Lower lobe of right lung (tissue), 2 donors: Measurements from ENCODE around the gene OPTC. TPM values are rescaled to one million over a fixed set of nuclear protein-coding genes. Genes with fewer than 3 reads are reported as not detected.

Source experiments
- ATAC-seq, 2 donors: fragments of 200-7000 bp; cut with Tn5 transposase; one replicate each; pipeline ENCODE4 v1.9.1; 2020 to 2022; ENCODE audit warnings: mild to moderate bottlenecking in 2 of 2, moderate library complexity in 2 of 2
- DNase-seq: peaks from one replicate; pipeline ENCODE4 v3.0.0-alpha.2; 2020
- H3K27ac ChIP-seq: fragments of 200-600 bp; one replicate; pipeline ENCODE4 v1.8.0; 2022
- H3K27me3 ChIP-seq: fragments of 200-600 bp; one replicate; pipeline ENCODE4 v1.8.0; 2022; ENCODE audit warnings: low read depth
- H3K36me3 ChIP-seq: fragments of 200-600 bp; one replicate; pipeline ENCODE4 v1.8.0; 2022; ENCODE audit warnings: mild to moderate bottlenecking
- H3K4me1 ChIP-seq: fragments of 200-600 bp; one replicate; pipeline ENCODE4 v1.8.0; 2022
- H3K4me3 ChIP-seq: fragments of 200-600 bp; one replicate; pipeline ENCODE4 v1.8.0; 2022; ENCODE audit warnings: mild to moderate bottlenecking
- H3K9me3 ChIP-seq: fragments of 200-600 bp; one replicate; pipeline ENCODE4 v1.8.0; 2022
- intact Hi-C: fragments of 100-400 bp; cut with DNase I; formaldehyde crosslinking; loops from one replicate; pipeline ENCODE4 v1.11.0; 2022
- total RNA-seq: library from RNA; stranded (reverse); fragmentation: NEBNext Ultra II Directional; extraction: Animal tissue kit (Norgen Biotek cat#: 25700); gene quantifications from one replicate; pipeline ENCODE4 v1.2.1, GENCODE V29; 2021
- TF ChIP-seq, protein P1 (sequence below): fragments of 200-600 bp; IDR thresholded peaks from one replicate; pipeline ENCODE4 v1.8.0; 2022; ENCODE audit warnings: antibody characterized with exemption, mild to moderate bottlenecking
- donor health status: DM: no; HTN: yes; CAD: no; lungs with severe emphysema.

The OPTC gene
- total RNA-seq, 1 donor from 2014 or later = not detected

DNA sequence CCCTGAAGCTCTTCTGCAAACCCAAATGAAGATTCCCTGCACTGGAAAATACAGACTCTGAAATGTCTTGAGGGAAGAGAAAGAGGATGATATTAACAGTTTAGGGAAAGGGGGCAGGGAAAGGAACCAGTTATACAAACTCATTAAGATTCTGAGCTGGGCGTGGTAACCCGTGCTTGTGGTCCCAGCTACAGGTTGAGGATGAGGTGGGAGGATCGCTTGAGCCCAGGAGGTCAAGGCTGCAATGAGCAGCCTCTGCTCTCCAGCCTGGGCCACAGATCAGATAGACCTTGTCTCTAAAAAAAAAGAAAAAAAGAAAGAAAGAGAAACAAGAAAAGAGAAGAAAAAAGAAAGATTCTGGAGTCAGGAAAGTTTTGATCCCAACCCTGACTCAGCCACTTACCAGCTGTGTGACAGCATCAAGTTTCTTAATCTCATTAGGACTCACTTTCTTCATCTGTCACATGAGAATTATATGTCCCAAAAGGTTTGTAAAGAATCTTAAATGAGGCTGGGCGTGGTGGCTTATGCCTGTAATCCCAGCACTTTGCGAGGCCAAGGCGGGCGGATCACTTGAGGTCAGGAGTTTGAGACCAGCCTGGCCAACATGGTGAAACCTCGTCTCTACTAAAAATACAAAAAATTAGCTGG, 53.9 kb downstream of the OPTC start:
- no peaks in the 10 kb centered on the region for H3K4me1 ChIP-seq
- ATAC-seq = no peak
- intact Hi-C loops = no loop called here
- TF ChIP-seq, protein P1, sequence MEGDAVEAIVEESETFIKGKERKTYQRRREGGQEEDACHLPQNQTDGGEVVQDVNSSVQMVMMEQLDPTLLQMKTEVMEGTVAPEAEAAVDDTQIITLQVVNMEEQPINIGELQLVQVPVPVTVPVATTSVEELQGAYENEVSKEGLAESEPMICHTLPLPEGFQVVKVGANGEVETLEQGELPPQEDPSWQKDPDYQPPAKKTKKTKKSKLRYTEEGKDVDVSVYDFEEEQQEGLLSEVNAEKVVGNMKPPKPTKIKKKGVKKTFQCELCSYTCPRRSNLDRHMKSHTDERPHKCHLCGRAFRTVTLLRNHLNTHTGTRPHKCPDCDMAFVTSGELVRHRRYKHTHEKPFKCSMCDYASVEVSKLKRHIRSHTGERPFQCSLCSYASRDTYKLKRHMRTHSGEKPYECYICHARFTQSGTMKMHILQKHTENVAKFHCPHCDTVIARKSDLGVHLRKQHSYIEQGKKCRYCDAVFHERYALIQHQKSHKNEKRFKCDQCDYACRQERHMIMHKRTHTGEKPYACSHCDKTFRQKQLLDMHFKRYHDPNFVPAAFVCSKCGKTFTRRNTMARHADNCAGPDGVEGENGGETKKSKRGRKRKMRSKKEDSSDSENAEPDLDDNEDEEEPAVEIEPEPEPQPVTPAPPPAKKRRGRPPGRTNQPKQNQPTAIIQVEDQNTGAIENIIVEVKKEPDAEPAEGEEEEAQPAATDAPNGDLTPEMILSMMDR = no peak
- no peak for DNase-seq
- H3K36me3 ChIP-seq = no peaks in the 10 kb centered on the region
- H3K27ac ChIP-seq = no peak overlapping the region
- no peaks in the 10 kb centered on the region for H3K27me3 ChIP-seq
- no peak overlapping the region for H3K4me3 ChIP-seq
- no peaks in the 10 kb centered on the region for H3K9me3 ChIP-seq

DNA sequence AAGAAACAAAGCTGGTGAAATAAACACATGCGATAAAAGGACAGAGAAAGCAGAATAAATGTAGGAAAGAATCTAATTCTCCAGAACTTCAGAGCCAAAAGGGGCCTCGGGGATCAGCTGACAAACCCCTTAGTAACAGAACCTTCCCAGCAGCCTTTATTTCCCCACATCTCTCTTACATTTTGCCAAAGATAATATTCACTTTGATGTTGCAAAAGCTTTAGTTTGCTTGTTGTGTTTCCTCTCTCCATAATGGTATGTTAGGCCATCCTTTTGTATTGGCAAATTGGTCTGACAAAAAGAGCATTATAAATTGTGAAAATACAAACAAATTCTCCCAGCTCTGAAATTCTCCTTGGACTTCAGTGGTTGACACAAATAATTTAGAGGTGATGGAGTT, 54.9 kb downstream of the OPTC start:
- ATAC-seq = no peak
- no peak overlapping the region for H3K4me3 ChIP-seq
- DNase-seq = no peak
- no peak overlapping the region for H3K27ac ChIP-seq
- H3K36me3 ChIP-seq = no peaks in the 10 kb centered on the region
- no peaks in the 10 kb centered on the region for H3K4me1 ChIP-seq
- intact Hi-C loops = no loop called here
- TF ChIP-seq, protein P1 = no peak
- H3K9me3 ChIP-seq = no peaks in the 10 kb centered on the region
- no peaks in the 10 kb centered on the region for H3K27me3 ChIP-seq

GRCh38 chr1:203549309-203549708, 55.4 kb downstream of the OPTC start:
- Histone ChIP-seq H3K9me3 (no peaks in the 10 kb centered on the region), H3K27ac (no peak overlapping the region), H3K4me1 (no peaks in the 10 kb centered on the region), H3K36me3 (no peaks in the 10 kb centered on the region), H3K4me3 (no peak overlapping the region), H3K27me3 (no peaks in the 10 kb centered on the region)
- DNase-seq = no peak
- intact Hi-C loops = no loop called here
- TF ChIP-seq, protein P1 = no peak
- ATAC-seq = no peak

- intact Hi-C loops = no loop called here
- Histone ChIP-seq H3K9me3 (no peaks in the 10 kb centered on the region), H3K27ac (no peak overlapping the region), H3K4me3 (no peak overlapping the region), H3K27me3 (no peaks in the 10 kb centered on the region), H3K36me3 (no peaks in the 10 kb centered on the region), H3K4me1 (peaks cover 7% of the 10 kb centered on the region)
- ATAC-seq (no peak), DNase-seq (no peak)
- TF ChIP-seq, protein P1 = no peak
Observed at GRCh38 chr1:203550846-203551245, 56.9 kb downstream of the OPTC start.

DNA sequence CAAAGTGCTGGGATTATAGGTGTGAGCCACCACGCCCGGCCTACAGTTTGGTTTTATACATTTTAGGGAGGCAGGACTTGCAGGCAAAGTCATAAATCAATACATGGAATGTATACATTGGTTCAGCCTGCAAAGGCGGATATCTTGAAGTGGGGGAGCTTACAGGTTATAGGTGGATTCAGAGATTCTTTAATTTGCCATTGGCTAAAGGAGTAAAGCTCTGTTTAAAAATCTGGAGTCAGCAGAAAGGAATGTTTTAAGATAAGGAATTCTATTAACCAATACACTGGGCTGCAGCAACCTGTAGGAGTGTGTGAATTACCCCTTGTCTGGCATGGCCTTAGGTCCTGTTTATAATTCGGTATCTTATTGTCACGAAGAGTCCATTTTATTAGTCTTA, 57.6 kb downstream of the OPTC start:
- Histone ChIP-seq H3K4me3 (no peak overlapping the region), H3K36me3 (no peaks in the 10 kb centered on the region), H3K27ac (no peak overlapping the region), H3K9me3 (no peaks in the 10 kb centered on the region), H3K4me1 (peaks cover 14% of the 10 kb centered on the region), H3K27me3 (no peaks in the 10 kb centered on the region)
- intact Hi-C loops = no loop called here
- DNase-seq (no peak), ATAC-seq (no peak)
- TF ChIP-seq, protein P1 = no peak

- TF ChIP-seq, protein P1 = no peak
- H3K27ac ChIP-seq = no peak overlapping the region
Observed at GRCh38 chr1:203553496-203553895, 59.5 kb downstream of the OPTC start.

More at GRCh38 chr1:203553496-203553895, 59.5 kb downstream of the OPTC start:
- no peaks in the 10 kb centered on the region for H3K9me3 ChIP-seq
- no peaks in the 10 kb centered on the region for H3K27me3 ChIP-seq
- H3K4me3 ChIP-seq = no peak overlapping the region
- intact Hi-C loops = no loop called here
- no peak for DNase-seq
- H3K4me1 ChIP-seq = peaks cover 34% of the 10 kb centered on the region
- no peaks in the 10 kb centered on the region for H3K36me3 ChIP-seq
- ATAC-seq = no peak
